Liver (tissue), 9 donors: ENCODE results near the gene JAK1. TPM values are rescaled to one million over a fixed set of nuclear protein-coding genes. Genes with fewer than 3 reads are reported as not detected.
A peak's percentile ranks its signal among the peaks of the same experiment; 100 is the strongest.

Experiments used
- DNase-seq: peaks from one replicate; pipeline ENCODE4 v3.0.0-alpha.2; 2017; ENCODE audit warnings: low spot score
- H3K27ac ChIP-seq, 2 donors: one replicate each; pipeline ENCODE4 v1.7.0; 2013; ENCODE audit warnings: inconsistent platforms in 2 of 2, low read length in 2 of 2, control low read depth in 1 of 2, low read depth in 1 of 2, mild to moderate bottlenecking in 1 of 2
- H3K27me3 ChIP-seq, 4 donors: one replicate each; pipeline versions ENCODE4 v1.6.1 to v1.7.0; 2013; ENCODE audit warnings: low read length in 3 of 4, inconsistent platforms in 1 of 4, mild to moderate bottlenecking in 1 of 4, moderate library complexity in 1 of 4; ENCODE audit not compliant: control insufficient read depth in 4 of 4, insufficient read depth in 4 of 4
- H3K36me3 ChIP-seq, 4 donors: one replicate each; pipeline versions ENCODE4 v1.6.1 to v1.7.0; 2013; ENCODE audit warnings: low read length in 3 of 4, mild to moderate bottlenecking in 3 of 4, low read depth in 1 of 4, moderate library complexity in 1 of 4; ENCODE audit not compliant: control insufficient read depth in 4 of 4, insufficient read depth in 3 of 4
- H3K4me1 ChIP-seq, 4 donors: one replicate each; pipeline versions ENCODE4 v1.6.1 to v1.7.0; 2013; ENCODE audit warnings: low read length in 3 of 4, mild to moderate bottlenecking in 3 of 4, moderate library complexity in 1 of 4; ENCODE audit not compliant: control insufficient read depth in 4 of 4, insufficient read depth in 4 of 4
- H3K4me3 ChIP-seq, 3 donors: one replicate each; pipeline versions ENCODE4 v1.6.1 to v1.7.0; 2013; ENCODE audit warnings: low read length in 3 of 3, control low read depth in 1 of 3, low read depth in 1 of 3, mild to moderate bottlenecking in 1 of 3
- H3K9ac ChIP-seq, 2 donors: one replicate each; pipeline ENCODE4 v1.7.0; 2013; ENCODE audit warnings: low read length in 2 of 2, mild to moderate bottlenecking in 2 of 2, moderate library complexity in 2 of 2, control low read depth in 1 of 2, low read depth in 1 of 2
- H3K9me3 ChIP-seq, 4 donors: one replicate each; pipeline versions ENCODE4 v1.6.1 to v1.7.0; 2013; ENCODE audit warnings: low read length in 3 of 4; ENCODE audit not compliant: control insufficient read depth in 4 of 4
- EGR1 ChIP-seq, 2 donors: IDR thresholded peaks; 2 replicates each; pipeline ENCODE4 v1.6.1; 2016 to 2018; ENCODE audit warnings: antibody characterized with exemption in 2 of 2, low read depth in 2 of 2
- FOXA1 ChIP-seq: IDR thresholded peaks from 2 replicates; pipeline ENCODE4 v1.6.1; 2016; ENCODE audit warnings: antibody characterized with exemption
- FOXA2 ChIP-seq: IDR thresholded peaks from 2 replicates; pipeline ENCODE4 v1.6.1; 2016; ENCODE audit warnings: antibody characterized with exemption
- HNF4A ChIP-seq, 2 donors: conservative IDR thresholded peaks; 2 replicates each; pipeline ENCODE4 v1.6.1; 2016; ENCODE audit warnings: antibody characterized with exemption in 2 of 2, mild to moderate bottlenecking in 2 of 2
- HNF4G ChIP-seq: IDR thresholded peaks from 2 replicates; pipeline ENCODE4 v1.6.1; 2016; ENCODE audit warnings: antibody characterized with exemption
- JUND ChIP-seq, 2 donors: IDR thresholded peaks; 2 replicates each; pipeline ENCODE4 v1.6.1; 2016; ENCODE audit warnings: antibody characterized with exemption in 2 of 2
- NR2F2 ChIP-seq: IDR thresholded peaks from 2 replicates; pipeline ENCODE4 v1.6.1; 2016; ENCODE audit warnings: antibody characterized with exemption
- RAD21 ChIP-seq, 2 donors: IDR thresholded peaks; 2 replicates each; pipeline ENCODE4 v1.6.1; 2016; ENCODE audit warnings: antibody characterized with exemption in 2 of 2, mild to moderate bottlenecking in 2 of 2
- RXRA ChIP-seq, 2 donors: IDR thresholded peaks; 2 replicates each; pipeline ENCODE4 v1.6.1; 2017 to 2018; ENCODE audit warnings: antibody characterized with exemption in 2 of 2, mild to moderate bottlenecking in 1 of 2
- SP1 ChIP-seq: IDR thresholded peaks from 2 replicates; pipeline ENCODE4 v1.6.1; 2018; ENCODE audit warnings: antibody characterized with exemption, mild to moderate bottlenecking
- YY1 ChIP-seq: IDR thresholded peaks from 2 replicates; pipeline ENCODE4 v1.6.1; 2016; ENCODE audit warnings: antibody characterized with exemption, mild to moderate bottlenecking
- WGBS: extraction: QIAGEN DNeasy Blood & Tissue Kit; methylation state at CpG from one replicate; pipeline ENCODE4 v1.1.7; 2013; 5-methylcytosine and 5-hydroxymethylcytosine counted together
- polyA plus RNA-seq, 2 donors: library from polyadenylated mRNA; stranded (reverse) in 1 of 2; unstranded in 1 of 2; fragments of 200-250 nt in 1 of 2; fragments of >200 nt in 1 of 2; fragmentation: Nextera tagmentation in 1 of 2; extraction: Ambion mirVana in 1 of 2; gene quantifications; one replicate each; pipeline versions ENCODE4 v1.2.1 to v1.2.3, GENCODE V29; 2013 to 2015
- total RNA-seq, 2 donors: library from RNA; depleted of rRNA; stranded (reverse); fragments of >200 nt; gene quantifications; one replicate each; pipeline ENCODE4 v1.2.3, GENCODE V29; 2014
- TF ChIP-seq, protein P1 (sequence below): IDR thresholded peaks from 2 replicates; pipeline ENCODE4 v1.6.1; 2016; ENCODE audit warnings: antibody characterized with exemption
- TF ChIP-seq, protein P2 (sequence below): IDR thresholded peaks from 2 replicates; pipeline ENCODE4 v1.6.1; 2016; ENCODE audit warnings: antibody characterized with exemption, mild to moderate bottlenecking
- donor health status: healthy.
- donor health status: healthy.
- donor health status: healthy.
- donor health status: healthy.
- donor health status: healthy.

JAK1 gene
- total and polyA plus RNA-seq, 4 donors: 24.1 to 68.6 (median 34.5) TPM

DNA sequence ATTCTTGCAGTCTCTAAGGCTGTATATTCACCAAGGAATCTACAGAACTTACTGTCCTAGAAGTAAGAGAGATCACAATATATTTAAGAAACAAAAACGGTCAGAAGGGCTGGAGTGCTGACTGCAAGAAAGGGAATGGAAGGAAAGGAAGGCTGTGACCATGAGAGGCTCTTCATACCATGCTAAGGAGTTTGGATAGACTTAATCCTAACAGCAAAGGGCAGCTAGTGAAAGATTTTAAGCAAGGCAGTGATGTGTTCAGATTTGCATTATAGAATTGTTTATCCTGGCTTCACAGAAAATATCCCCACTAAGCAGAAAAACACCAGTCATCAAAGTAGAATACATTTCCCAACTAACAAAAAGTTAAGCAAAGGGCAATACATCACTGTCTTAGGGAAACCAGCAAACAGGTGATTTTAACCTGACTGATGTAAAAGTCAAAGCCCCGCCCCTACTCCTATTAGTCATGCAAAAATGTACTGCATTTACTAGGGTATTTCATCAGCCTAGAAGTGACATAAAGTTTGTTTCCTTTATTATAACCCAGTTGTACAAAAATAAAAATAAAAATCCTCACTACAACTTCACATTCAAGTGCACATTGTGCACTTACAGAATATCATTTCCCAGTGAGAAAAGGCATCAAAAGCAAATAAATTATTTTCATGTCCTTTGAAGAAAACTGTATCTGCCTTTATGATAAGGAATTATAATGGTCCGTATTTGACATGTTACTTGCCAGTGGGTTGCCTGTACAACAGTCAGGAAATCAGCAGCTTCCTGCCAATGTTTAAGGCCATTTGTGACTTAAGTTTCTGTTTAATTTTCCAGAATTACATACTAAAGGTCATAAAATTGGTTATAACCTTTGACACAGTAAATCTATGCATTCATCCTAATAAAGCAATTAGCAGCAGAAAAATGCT, 17.2 kb downstream of the JAK1 start:
- TF ChIP-seq NR2F2: no peak
- TF ChIP-seq RAD21 (IDR thresholded peaks at IDR 0.05): peak in 1 of 2 donors; percentile 7
- TF ChIP-seq, protein P1, sequence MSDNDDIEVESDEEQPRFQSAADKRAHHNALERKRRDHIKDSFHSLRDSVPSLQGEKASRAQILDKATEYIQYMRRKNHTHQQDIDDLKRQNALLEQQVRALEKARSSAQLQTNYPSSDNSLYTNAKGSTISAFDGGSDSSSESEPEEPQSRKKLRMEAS: no peak
- H3K9me3 ChIP-seq: no peaks in the 10 kb centered on the region
- WGBS: 66% methylated on average over 3 of the region's 3 CpGs
- no peak overlapping the region for H3K27ac ChIP-seq
- H3K9ac ChIP-seq: no peak overlapping the region
- no peak overlapping the region for H3K4me3 ChIP-seq
- peaks cover 9 to 52% (median 34%) of the 10 kb centered on the region in 4 donors for H3K4me1 ChIP-seq
- no peaks in the 10 kb centered on the region for H3K27me3 ChIP-seq
- no peaks in the 10 kb centered on the region for H3K36me3 ChIP-seq
- DNase-seq: no peak

- no peak overlapping the region for H3K9ac ChIP-seq
- TF ChIP-seq NR2F2: no peak
- no peak for DNase-seq
- H3K27me3 ChIP-seq: no peaks in the 10 kb centered on the region
- no peak overlapping the region for H3K27ac ChIP-seq
- no peaks in the 10 kb centered on the region for H3K9me3 ChIP-seq
- no peak overlapping the region for H3K4me3 ChIP-seq
- H3K36me3 ChIP-seq: no peaks in the 10 kb centered on the region
- 79% methylated on average over 2 of the region's 2 CpGs for WGBS
- peaks cover 10 to 43% (median 28%) of the 10 kb centered on the region in 4 donors for H3K4me1 ChIP-seq
These were observed 18.1 kb downstream of the JAK1 start for GRCh38 chr1:64948216-64948615.

DNA sequence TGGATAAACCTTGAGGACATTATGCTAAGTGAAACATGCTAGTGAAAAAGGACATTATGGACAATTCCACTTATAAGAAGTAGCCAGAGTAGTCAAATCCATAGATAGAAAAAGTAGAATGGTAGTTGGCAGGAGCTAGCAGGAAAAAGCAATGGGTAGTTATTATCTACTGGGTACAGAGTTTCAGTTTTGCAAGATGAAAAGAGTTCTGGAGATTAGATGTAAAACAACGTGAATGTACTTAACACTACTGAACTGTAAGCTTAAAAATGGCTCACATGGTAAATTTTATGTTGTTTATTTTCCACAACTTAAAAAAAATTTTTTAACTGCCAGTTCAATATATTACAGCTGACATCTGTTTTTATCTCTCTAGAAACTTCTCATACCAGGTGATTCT, 19.4 kb downstream of the JAK1 start:
- Histone ChIP-seq H3K27me3 (no peaks in the 10 kb centered on the region), H3K36me3 (no peaks in the 10 kb centered on the region), H3K4me1 (peaks cover 7 to 31% (median 17%) of the 10 kb centered on the region in 4 donors), H3K9me3 (no peaks in the 10 kb centered on the region), H3K9ac (no peak overlapping the region), H3K4me3 (no peak overlapping the region), H3K27ac (no peak overlapping the region)
- DNase-seq: no peak
- TF ChIP-seq, protein P1: no peak
- TF ChIP-seq, protein P2, sequence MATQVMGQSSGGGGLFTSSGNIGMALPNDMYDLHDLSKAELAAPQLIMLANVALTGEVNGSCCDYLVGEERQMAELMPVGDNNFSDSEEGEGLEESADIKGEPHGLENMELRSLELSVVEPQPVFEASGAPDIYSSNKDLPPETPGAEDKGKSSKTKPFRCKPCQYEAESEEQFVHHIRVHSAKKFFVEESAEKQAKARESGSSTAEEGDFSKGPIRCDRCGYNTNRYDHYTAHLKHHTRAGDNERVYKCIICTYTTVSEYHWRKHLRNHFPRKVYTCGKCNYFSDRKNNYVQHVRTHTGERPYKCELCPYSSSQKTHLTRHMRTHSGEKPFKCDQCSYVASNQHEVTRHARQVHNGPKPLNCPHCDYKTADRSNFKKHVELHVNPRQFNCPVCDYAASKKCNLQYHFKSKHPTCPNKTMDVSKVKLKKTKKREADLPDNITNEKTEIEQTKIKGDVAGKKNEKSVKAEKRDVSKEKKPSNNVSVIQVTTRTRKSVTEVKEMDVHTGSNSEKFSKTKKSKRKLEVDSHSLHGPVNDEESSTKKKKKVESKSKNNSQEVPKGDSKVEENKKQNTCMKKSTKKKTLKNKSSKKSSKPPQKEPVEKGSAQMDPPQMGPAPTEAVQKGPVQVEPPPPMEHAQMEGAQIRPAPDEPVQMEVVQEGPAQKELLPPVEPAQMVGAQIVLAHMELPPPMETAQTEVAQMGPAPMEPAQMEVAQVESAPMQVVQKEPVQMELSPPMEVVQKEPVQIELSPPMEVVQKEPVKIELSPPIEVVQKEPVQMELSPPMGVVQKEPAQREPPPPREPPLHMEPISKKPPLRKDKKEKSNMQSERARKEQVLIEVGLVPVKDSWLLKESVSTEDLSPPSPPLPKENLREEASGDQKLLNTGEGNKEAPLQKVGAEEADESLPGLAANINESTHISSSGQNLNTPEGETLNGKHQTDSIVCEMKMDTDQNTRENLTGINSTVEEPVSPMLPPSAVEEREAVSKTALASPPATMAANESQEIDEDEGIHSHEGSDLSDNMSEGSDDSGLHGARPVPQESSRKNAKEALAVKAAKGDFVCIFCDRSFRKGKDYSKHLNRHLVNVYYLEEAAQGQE: no peak
- no peak for TF ChIP-seq FOXA1
- WGBS: 43% methylated on average over 1 of the region's 1 CpG

GRCh38 chr1:64944913-64945312, 21.4 kb downstream of the JAK1 start:
- no peak overlapping the region for H3K27ac ChIP-seq
- WGBS: 92% methylated on average over 6 of the region's 6 CpGs
- H3K27me3 ChIP-seq: no peaks in the 10 kb centered on the region
- H3K9me3 ChIP-seq: no peaks in the 10 kb centered on the region
- DNase-seq: no peak
- no peaks in the 10 kb centered on the region for H3K36me3 ChIP-seq
- no peak for TF ChIP-seq HNF4A (conservative IDR thresholded peaks at IDR 0.05)
- no peak for TF ChIP-seq JUND (IDR thresholded peaks at IDR 0.05)
- no peak for TF ChIP-seq RAD21 (IDR thresholded peaks at IDR 0.05)
- TF ChIP-seq FOXA1: no peak
- no peak for TF ChIP-seq SP1
- TF ChIP-seq EGR1 (IDR thresholded peaks at IDR 0.05; ENCODE audit: low read depth in 2 of 2): no peak
- no peak for TF ChIP-seq RXRA (IDR thresholded peaks at IDR 0.05)
- TF ChIP-seq FOXA2: no peak
- TF ChIP-seq, protein P1: no peak
- no peak for TF ChIP-seq YY1
- TF ChIP-seq HNF4G: no peak
- no peak overlapping the region for H3K4me3 ChIP-seq
- H3K4me1 ChIP-seq: peaks cover 6 to 28% (median 15%) of the 10 kb centered on the region in 4 donors
- H3K9ac ChIP-seq: no peak overlapping the region
